ENCODE data around the gene WFS1.

DNA sequence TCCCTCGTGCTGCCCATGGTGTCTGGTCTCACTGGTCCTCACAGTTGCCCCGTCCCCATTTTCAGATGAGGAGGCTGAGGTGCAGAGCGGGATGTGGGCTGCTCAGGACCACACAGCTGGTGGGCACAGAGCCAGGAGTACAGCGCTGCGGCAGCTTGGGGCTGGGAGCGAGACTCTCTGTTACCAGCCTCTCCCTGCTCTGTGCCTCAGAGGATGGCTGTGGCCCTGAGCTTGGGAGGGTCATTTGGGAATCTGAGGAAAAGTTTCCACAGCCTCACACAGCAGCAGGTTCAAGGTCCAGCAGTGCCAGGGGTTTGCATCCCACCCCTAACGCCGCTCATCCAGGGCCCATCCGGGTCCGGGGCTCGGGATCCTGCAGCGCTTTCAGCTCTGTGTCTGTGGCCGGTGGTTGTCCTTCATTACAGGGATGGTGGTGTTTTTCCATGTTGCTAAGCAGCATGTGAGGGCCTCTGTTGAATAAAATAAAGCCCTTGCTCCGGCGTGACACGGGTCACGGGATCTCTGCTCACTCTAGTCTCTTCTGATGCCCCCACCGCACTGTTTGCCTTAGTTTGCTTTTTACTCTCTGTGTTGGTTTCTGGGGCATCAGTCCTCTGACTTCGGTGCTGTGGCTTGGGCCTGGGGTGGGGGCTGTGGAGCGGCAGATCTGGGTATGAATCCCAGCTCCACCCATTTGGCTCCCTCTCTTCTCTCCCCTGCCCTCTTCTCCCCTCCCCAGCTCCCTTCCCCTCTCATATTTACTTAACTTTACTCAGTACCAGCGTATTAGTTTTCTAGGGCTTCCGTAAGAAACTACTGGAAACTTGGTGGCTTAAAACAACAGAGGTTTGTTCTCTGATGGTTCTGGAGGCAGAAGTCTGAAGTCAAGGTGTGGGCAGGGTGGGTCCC is 6.5 kb downstream of the WFS1 start:
- no peak for TF ChIP-seq CTCF (IDR thresholded peaks at IDR 0.05)
- peak in 1 of 2 donors; percentile 41 for TF ChIP-seq POLR2AphosphoS5 (IDR thresholded peaks at IDR 0.05)
- TF ChIP-seq POLR2A (IDR thresholded peaks at IDR 0.05; ENCODE audit: low read depth): no peak
- no peak for TF ChIP-seq EP300 (IDR thresholded peaks at IDR 0.05)

Measured in esophagus muscularis mucosa (tissue), 4 donors.